Inferior parietal cortex (tissue), 1 donor: ENCODE measurements around the gene ENKUR.
"Not testable (repeated sequence)": the region's sequence is repeated elsewhere in the genome, so short reads cannot be mapped to it uniquely, and the experiment has no call there.

Experiments
- DNase-seq: peaks from one replicate; pipeline ENCODE4 v3.0.0-alpha.2; 2016; ENCODE audit errors: extremely low spot score

ENKUR gene

GRCh38 chr10:25023278-25023677 lies 7.3 kb upstream of the ENKUR start:
- no peak for DNase-seq

- DNase-seq, result no peak
Observed at GRCh38 chr10:25018703-25019102, 2.7 kb upstream of the ENKUR start.

- peak; percentile 15 for DNase-seq
Observed at GRCh38 chr10:25017661-25018060, 1.7 kb upstream of the ENKUR start.

- DNase-seq, result peak; percentile 86
Observed at GRCh38 chr10:25017154-25017590, 1.2 kb upstream of the ENKUR start.

- DNase-seq, result peak; percentile 98
Observed at GRCh38 chr10:25016376-25017153, 607 bp upstream of the ENKUR start, which contains the start of gene THNSL1. Gene THNSL1, plus strand, starts transcription at chr10:25016612. Its CDS starts 6,612 bp downstream, at chr10:25023224.

GRCh38 chr10:25014579-25014978 lies 1.4 kb downstream of the ENKUR start:
- DNase-seq, result no peak

- DNase-seq, result not testable (repeated sequence)
Observed at GRCh38 chr10:25011591-25011990, 4.4 kb downstream of the ENKUR start.

GRCh38 chr10:24998044-24998443 lies 17.9 kb downstream of the ENKUR start:
- DNase-seq, result no peak

- DNase-seq, result no peak
Observed at GRCh38 chr10:24995072-24995471, 20.9 kb downstream of the ENKUR start.

- DNase-seq, result no peak
Observed at GRCh38 chr10:24993237-24993958, 22.6 kb downstream of the ENKUR start.

DNA sequence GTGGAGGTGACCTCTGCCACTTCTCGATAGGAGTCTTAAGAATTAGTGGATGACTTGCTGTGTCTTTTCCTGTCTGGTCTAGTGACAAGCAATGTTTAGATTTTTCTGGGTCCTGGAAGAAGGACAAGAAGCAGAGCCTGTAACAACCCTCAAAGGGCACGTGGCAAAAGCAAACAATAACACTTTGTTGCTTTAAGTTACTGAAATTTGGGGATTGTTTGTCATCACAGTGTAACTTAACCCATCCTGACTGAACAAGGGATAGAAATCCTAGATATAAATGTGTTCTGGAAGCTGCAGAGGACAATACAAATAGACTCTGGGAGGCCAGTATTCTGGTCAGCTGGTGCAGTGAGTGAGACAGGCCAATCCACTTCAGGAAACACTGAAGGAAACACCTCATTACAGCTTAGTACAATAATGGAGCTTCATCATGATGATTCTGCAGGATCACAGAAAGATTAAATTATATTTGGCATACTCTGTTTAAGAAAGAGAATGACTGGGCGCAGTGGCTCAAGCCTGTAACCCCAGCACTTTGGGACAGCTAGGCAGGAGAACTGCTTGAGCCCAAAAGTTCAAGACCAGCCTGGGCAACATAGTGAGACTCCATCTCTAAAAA lies 23.3 kb downstream of the ENKUR start:
- no peak for DNase-seq

GRCh38 chr10:24991298-24991697 lies 24.7 kb downstream of the ENKUR start:
- no peak for DNase-seq

DNA sequence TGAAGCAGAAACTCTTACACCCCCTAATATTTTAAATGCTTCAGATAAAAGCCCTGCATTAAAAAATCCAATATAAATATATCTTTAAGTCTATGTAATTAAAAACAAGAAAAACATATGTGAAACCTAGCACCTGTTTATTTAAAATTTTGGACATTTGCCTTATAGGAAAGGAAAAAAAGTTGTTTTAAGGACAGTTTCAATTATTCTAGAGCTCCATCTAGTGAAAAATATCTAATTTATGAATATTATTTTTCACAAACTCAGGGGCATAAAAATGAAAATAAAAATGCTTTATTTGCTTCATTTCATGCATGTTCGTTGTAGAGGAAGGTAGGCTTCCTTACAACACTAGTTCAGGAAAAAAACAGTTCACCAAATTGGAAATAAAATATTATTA lies 26.1 kb downstream of the ENKUR start:
- DNase-seq, result no peak

DNA sequence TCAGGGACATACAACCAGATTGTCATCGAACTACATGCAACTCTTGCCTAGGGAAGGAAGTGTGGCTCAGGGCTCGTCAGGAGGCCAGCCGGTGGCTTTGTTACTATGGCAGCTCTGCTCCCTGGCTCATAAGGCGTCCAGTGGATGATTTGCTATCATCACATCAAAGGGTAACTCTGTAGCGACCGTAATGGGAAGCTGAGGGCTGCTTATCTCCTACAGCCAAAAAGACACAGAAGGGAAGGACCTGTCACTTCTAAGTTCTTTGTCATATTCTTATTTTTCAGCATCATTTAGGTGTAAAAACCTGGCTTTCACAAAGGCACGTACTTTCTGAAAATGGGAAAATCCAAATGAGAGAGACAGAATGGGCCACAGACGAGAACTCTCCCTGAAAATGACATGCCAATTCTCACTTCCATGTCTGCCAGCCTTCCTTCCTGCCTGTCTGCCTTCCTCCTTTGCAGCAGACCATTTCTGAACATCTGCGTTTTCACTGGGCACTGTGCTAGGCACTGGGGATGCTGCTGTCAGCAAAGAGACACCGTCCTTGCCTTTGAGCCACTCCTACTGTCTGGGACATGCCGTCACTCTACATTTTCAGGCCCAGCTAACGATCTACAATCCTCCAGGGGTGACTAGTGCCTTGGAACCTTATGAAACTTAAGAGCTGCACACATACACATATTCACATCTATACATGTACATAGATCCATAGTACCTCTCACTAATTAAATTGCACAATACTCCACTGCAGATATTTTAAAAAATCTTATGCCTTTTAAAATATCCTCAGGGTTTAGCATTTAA lies 26.9 kb downstream of the ENKUR start:
- peak; percentile 54 for DNase-seq

DNA sequence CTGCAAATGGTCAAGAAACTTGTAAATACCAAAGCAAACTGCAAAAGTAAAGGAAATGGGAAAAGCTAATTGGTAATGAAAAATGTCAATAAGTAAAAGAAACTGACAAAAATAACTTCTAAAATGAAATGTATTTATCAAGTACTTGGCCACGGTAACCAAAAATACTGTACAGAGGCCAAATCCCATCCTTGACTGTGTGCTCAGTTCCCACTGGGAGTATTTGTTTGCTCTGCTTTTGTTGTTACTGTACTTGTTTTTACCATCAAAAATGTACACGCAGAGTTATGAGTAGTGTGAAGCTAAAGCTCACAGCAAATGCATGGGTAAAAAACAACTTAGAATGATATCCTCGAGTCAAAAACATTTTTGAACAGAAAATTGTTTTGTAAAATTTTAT lies 31.1 kb downstream of the ENKUR start:
- DNase-seq, result no peak

GRCh38 chr10:24983946-24984345 lies 32.0 kb downstream of the ENKUR start:
- no peak for DNase-seq

DNA sequence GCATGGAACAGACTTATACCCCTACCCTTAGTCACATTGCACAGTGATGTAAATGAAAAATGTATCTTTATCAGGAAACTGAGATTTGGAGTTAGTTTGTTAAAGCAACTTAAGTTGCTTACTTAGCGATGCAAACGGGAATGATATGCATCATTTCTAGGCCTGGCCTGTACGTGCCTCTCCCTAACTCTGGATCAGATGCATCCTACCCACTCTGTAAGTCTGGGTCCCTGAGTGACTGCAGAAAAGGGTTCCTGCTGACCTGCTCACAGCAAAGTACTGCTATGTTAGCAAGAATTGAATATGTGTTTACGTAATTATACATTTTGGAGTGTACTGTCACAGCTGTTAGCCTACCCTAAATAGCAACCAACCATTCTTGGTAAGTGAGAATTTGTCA lies 32.8 kb downstream of the ENKUR start:
- no peak for DNase-seq

- no peak for DNase-seq
Observed at GRCh38 chr10:24982319-24983112, 33.4 kb downstream of the ENKUR start.

DNA sequence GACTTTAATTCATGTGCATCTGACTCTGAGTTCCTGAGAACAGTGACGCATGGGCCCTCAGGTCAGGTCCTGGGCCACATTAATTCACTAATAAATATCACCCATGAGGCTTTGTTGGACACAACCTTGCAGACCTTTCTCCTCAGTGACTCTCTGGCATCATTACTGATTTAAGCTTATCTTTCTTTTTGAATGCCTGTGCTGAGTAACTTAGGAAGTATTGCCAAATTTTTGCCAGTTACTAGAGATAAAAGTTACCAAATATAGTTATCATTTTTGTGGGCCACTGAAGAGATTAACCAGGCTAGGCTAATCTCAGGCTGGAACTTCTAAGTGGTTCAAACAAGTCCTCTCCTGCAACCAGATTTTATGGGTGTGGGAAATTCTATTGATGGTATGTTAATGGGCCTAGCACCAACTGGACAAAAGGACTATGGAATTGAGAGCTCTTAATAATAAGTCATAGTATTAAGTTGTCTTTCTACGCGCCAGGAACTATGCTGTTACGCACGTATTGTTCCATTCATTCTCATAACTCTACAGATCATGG lies 34.7 kb downstream of the ENKUR start:
- no peak for DNase-seq

- DNase-seq, result no peak
Observed at GRCh38 chr10:24979685-24980084, 36.3 kb downstream of the ENKUR start.

DNA sequence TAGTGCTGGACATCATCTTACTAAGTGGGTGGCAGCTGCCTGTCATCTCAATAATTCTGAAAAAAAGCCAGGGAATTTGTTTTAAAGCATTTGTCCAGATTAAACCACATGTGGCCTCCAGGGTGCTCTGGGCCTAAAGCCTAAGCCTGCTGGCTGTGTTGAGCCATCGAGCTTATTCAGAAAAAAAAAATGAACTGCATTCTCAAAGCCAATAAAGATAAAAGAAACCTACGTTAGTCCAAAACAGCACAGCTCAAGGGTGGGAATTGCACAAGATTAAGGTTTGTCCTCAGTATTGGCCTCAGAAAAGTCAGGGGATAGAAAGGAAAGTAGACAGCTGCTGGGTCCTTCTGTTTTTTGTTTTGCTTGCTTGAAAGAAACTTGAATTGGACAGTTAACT lies 41.0 kb downstream of the ENKUR start:
- DNase-seq, result no peak
